NOMO-1 treated with DMSO at 0.1 percent for 48 hours (cell line): ENCODE measurements around the gene SDC1.

Experiments
- DNase-seq: peaks from one replicate; lab custom pipeline; 2025; ENCODE audit not compliant: unreplicated experiment; lab: John Stamatoyannopoulos, UW

Gene SDC1

DNA sequence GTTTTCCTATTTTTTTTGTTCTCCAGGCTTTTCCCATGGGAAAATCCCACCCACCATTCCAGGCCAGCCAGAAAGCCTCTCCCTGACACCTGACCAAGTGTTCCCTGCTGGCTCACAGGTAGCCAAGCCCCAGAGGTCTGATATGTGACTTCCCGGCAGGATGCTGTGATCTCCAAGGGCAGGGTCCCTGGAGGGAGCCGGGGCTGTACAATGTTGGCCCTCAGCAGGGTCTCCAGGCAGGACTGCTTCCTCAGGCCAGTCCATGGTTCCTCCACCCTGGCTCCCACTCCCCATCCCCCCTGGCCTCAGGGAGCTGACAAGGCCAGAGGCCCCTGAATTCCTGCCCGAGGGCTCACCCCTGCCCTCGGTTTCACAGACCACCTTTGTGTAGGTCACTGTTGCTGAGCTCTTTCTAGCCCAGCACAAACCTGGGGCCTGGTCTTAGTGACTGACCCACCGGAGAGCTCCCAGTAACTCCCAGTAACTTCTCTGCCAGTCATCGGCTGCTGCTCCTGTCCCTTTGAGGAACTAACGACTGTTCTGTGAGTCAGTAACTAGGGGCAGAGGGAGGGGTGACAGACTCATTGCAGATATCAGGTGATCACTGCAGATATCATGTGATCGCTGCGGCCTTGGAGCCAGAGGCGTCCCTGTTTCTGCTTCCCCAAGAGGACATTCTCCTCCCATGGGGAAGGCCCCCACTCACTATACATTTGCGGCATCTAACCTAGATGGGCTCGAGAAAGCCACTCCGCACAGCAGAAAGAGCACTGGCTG, 38.7 kb downstream of the SDC1 start:
- peak; percentile 93 for DNase-seq

DNA sequence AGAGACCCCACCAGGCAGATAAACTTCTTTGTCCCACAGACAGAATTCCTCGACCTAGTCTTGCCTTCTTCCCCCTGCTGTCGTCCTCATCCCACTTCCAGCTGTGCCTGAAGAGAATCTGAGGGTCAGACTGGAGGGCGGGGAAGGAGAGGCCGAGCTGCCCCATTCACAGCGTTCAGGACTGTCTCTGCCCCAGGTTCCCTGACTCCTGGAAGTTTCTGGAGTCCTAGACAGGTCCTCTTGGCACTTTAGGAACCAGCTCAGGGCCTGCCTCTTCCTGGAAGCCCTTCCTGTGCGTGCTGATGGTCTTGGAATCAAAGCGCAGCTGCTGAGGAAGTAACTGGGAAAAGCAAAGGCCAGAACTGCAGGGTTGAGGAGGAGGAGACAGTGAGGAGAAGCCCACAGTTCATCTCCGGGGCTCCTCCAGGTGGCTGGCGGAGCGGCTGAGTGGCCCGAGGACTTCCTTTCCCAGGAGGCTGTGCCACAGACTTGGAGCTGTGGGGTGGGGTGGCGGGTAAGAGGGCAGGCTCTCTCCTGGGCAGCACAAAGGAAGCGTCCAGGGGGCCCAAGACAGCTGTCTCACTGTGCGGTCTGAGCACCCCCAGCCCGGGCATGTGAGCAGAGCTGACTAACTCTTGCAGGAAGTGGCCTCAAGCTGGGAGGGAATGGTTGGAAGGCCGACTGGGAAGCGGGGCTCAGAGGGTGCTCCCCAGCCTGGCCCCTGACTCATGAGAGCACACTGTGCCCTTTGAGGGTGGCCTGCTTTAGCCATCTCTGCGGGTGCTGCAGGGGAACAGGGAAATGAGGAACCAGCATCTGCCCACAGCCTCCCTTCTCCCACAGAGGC, 39.5 kb downstream of the SDC1 start:
- no peak for DNase-seq

DNA sequence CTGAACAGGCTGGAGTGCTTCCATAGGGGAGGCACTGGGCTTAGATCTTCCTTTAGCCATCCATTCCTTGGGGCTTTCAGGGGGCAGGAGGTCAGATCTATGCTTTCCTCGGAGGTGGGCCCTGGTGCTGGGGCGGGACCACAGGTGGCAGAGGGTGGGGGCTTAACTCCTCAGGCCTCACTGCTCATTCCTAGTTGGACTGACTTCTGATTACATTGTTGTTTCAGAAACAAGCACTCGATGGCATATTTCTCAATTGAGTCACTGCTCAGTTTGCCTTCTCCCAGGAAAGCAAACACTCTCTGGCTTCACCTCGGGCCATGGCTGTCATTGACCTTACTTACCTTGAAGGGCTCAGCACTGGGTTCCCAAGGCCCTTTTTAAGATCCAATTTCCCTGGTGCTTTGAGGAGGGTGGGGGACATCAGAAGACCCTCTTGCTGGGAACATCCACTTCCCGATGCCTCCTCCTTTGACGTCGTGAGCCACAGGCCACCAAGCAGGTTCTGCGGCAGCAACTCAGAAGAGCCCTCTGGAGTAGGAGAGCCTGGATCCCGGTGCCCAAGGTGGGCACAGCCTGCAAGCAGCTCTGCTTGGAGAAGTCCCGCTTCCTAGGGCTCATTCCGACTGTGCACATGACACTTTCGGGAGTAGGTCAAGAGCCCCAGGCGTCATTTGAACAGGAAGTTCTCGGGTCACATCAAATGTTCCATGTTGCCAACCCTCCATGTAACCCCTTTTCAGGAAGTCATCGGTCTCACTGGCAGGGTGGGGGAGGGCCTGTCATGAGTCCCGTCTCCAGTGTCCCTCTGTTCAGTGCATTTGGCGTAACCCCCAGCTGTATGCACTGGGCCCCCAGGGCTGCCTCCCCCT, 40.6 kb downstream of the SDC1 start:
- no peak for DNase-seq

DNA sequence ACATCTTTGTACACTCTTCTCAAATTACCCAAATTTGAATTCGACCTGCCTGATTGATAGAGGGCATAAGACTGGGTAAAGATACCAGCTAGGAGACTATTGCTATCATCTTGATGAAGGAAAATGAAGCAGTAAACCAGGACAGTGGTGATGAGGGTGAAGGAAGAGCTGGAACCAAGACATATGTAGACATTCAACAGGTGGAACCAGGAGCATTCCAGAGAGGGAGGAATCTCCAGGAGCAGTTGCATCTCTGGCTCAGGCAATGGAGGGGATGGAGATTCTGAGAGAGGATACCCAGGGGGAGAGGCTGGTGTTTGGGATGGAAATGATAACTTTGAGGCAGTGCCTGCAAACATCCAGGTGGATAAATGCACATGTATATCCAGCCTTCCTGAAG, 41.6 kb downstream of the SDC1 start:
- DNase-seq, result no peak

DNA sequence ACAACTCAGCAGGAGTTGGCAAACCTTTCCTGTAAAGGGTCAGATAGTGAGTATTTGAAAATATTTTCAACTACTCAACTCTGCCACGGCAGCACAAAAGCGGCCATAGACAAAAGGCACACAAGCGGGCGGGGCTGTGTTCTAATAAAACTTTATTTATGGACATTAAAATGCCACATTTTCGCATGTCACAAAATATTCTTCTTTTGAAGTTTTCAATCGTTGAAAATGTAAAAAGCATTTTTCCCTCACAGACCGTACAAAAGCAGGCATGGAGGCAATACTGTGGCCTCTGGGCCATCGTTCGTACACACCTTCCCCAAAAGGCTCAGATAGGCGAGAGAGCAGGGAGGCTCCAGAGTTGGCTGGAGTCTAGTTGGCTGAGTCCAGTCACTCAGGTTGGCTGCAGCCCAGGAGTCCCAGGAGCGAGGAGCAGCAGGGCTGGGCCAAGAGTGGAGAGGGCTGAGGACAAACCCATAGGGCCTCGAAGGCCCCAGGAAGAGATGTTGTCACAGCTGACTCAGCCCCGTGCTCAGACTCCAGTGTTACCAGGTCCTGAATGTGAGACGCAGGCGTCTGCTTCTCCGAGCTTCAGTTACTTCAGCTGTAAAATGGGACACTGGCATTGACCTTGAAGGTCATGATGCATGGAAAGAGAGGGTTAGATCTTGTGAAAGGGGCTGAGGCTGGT, 42.5 kb downstream of the SDC1 start:
- no peak for DNase-seq

DNA sequence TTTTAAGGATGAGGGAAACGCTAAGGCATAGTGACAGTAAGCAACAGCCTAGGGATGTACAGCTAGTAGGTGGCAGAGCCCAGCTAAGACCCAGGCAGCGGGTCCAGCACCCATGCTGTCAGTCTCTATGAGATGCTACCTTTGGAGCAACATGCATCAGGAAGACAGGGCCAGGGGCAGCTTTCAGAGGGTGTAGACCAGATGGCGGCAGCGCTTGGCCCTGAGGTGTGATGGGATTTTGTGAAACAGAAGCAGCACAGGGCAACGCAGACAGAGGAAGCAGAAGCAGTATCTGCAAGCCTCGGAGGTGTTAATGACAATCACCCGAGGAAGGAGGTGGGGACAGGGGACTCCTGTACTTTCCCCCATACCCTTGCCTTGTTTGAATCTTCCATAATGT, 43.2 kb downstream of the SDC1 start:
- no peak for DNase-seq

DNA sequence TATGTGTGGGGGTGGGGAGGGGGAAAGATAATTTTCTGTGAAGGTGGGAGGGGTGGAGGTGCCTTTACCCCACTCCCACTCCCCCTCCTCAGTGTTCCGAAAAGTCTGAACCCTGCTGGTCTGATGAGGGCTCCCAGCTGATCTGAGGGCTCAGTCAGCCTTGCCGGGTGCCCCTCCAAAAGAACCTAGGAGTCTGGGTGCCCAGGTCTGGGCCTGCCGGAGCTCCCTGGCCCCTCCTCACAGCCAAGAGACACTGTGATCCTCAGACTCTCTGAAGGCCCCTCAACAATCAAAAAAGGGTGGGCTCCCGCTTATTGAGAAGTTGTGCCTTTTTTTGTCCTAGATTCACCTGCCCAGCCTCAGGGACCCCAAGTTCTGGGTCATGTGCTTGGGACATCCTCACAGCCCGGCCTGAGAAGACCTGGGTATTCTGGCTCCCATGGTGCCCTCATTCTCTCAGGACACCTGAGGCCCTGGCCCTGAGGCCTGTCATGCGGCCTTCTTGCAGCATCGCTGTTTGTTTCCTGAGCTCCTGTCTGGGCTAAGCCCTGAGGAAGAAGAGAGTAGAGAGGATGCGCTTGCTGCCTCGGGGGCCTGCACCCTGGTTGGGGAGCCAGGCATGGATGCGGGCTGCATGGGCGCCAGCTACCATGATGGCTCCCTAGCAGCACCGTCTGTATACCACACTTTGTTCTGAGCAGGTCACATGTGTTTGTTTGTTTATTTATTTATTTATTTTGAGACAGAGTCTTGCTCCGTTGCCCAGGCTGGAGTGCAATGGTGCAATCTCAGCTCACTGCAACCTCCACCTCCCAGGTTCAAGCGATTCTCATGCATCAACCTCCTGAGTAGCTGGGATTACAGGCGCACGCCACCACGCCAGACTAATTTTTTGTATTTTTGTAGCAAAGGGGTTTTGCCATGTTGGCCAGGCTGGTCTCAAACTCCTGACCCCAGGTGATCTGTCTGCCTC, 44.0 kb downstream of the SDC1 start:
- DNase-seq, result no peak

DNA sequence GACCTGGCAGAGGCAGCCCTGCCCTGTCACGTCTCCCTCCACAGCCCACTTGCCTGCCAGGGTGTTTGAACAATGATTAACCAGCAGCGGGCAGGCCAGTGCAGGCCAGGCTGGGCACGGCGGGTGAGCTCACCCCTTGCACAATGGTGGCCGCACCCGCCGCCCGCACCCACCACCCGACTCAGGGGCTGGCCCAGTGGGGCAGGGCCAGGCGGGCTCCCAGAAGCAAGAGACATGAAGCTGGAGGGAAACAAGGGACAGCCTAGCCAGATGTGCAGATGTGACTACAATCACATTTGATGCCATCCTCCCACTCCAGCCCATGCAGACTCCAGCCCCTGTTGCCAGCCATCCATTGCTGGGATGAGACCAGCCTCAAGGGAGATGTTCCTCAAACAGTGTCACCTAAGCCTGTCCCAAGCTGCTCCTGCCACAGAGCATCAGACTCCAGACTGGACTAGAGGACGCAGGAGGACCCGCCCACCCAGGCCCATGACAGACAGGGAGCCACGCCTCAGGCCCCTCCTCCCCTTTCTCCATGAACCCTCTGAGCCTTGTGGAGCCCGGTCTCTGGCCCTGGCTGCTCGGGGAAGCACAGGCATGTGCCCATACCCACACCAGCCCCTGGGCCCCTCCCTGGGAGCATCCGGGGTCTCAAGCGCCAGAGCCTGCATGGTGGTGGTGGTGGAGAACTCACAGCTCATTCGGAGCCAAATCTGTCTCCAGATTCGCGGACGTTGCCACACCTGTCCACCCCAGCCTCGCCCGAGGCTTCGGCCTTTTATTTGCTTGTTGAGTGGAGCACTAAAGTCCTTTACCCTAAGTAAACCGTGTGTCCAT, 45.0 kb downstream of the SDC1 start:
- no peak for DNase-seq

DNA sequence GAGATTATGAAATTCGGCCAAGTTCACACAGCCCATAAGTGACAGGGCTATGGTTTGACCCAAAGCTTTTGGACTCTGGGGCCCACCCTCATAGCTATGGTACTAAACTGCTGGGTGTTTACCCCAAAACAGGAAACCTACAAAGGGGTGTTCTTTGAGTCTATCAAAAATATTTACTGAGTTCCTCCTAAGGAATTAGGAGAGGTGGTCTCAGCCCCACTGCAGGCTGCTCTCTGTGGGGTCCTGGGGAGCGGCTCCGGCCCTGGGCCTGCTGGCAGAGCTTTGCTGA, 45.5 kb downstream of the SDC1 start:
- no peak for DNase-seq

DNA sequence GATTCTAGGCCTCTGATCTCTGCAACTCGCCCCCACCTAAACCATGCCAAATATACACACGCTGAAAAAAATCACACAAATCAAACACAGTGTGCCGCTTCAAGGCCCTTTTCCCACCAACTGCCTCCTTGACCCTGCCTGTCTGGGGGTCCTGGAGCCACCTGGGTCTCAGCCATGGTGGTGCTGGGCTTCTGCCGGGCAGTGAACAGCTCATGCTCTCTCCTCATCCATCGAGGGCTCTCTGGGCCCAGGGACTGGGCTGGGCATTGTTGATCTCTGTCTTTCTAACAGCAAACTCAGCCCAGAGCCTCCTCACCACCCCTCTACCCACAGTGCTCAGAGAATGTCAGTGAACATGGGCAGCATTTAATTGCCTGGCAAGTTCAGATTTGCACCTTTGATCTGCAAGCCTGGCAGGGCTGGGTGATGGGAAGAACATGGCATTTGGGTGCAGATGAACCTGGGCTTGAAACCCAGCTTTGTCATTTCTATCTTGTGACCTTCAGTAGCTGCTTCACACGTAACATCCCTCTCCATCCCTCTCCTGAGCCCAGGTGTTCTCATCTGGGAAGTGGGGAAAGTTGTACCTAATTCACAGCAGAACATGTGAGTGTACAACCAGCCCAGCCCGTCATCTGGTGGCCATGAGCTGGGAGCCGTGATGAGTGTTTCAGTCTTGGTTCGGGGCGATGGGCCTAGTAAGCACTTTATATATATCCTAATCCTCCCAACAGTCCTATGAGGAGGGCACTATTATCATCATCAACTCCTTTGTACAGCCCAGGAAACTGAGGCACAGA, 46.1 kb downstream of the SDC1 start:
- DNase-seq, result no peak

DNA sequence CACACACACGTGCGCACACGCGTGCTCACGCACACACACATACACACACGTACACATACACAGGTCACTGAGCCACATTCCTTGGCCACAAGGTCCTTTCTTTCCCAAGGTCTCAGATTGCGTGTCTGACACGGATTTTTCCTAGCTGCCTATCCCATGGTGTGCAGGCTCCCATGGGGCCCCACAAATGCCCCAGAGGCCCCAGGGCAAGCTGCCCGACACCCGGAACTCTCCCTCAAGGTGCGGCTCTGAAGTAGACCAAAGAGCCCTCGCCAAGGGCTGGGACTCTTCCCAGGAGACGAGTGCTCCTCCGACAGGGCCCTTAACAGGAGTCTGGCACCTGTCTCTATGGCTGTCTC, 46.7 kb downstream of the SDC1 start:
- DNase-seq, result no peak

DNA sequence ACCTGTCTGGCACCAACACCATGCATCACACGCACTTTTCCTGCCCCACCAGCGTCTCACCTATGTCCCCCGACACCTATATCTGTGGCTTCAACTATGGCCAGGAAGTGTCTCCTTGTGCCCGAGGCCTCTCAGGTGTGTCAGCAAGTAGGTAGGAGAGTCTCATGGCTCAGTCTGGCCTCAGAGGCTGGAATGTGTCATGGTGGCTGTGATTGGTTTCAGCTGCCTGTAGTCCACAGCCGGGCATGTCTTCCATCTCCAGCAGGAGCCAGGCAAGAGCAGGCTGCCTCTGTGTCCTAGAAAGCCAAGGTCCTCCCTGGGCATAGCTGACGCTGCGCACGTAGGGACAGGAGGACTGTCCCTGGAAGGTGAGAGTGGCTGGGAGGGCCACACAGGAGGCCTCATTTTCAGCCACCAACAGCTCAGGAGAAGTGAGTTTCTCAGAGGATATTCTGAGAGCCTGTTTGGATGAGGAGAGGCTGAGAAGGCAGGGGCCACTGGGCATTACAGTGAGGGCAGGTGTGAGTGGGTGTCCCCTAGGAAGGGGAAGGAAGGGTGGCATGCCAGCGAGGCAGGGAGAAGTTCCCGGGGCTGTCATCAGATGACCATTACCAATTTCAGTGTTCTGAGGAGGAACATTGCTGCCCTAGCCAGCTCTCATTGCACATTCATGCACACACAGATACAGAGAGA, 47.2 kb downstream of the SDC1 start:
- no peak for DNase-seq

DNA sequence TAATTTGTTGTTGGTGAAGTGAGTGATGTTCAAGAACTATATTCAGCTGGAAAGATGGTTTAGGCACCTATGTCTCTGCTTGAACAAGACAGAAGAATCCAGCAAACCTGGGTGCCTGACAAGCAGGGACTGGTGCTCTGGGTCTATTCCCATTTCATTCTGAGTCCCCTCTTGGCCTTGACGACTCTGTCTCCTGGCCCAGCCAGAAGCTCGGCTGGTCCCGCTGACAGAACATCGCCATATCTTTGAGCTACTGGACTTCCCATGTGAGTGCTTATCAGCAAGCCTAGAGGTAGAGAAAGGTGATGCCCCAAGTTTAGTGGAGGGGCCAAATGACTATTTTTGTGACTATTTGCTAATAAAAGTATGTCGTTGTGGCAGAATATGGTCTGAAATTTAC, 48.2 kb downstream of the SDC1 start:
- no peak for DNase-seq

DNA sequence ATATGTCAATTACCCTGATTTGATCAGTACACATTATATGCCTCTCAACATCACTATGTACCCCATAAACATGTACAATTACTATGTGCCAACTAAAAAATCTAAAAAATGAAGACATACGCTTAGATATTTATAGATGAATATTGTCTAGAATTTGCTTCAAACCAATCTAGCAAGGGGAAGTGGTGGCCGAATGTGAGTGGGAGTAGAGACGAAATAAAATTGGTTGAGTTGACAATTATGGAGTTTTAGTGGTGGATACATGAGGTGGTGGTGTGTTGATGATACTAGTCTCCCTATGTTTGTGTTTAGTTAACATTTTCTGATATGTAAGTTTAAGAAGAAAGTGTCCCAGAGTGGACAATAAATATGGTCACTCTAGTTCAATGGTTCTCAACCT, 49.0 kb downstream of the SDC1 start:
- DNase-seq, result no peak

DNA sequence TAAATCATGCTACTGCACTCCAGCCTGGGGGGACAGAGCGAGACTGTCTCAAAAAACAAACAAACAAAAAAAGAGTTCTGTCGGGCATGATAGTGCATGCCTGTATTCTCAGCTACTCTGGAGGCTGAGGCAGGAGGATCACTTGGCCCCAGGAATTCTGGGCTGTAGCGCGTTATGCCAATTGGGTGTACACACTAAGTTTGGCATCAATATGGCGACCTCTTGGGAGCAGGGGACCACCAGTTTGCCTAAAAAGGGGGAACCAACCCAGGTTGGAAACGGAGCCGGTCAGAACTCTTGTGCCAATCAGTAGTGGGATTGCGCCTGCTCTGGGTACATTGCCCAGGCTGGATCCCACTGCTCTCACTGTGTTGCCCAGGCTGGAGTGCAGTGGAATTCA, 49.7 kb downstream of the SDC1 start:
- DNase-seq, result no peak

DNA sequence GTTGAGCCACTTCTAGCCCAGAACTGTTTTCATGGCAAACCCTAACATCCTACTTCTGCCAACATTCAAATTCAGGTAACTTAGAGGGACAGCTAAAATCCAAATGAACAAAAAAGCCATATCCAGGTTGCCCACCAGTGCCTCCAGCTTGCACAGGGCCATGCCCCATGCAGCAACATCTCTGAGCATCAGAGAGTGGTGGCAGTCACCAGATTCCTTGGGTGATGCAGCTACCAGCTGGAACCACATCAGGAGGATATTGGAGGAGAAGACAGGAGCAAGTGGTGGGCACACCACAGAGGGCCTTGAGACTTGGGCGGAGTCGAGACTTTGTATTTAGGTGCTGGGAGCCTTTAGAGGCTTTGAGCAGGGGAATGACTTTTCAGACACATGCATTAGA, 50.5 kb downstream of the SDC1 start:
- DNase-seq, result no peak

DNA sequence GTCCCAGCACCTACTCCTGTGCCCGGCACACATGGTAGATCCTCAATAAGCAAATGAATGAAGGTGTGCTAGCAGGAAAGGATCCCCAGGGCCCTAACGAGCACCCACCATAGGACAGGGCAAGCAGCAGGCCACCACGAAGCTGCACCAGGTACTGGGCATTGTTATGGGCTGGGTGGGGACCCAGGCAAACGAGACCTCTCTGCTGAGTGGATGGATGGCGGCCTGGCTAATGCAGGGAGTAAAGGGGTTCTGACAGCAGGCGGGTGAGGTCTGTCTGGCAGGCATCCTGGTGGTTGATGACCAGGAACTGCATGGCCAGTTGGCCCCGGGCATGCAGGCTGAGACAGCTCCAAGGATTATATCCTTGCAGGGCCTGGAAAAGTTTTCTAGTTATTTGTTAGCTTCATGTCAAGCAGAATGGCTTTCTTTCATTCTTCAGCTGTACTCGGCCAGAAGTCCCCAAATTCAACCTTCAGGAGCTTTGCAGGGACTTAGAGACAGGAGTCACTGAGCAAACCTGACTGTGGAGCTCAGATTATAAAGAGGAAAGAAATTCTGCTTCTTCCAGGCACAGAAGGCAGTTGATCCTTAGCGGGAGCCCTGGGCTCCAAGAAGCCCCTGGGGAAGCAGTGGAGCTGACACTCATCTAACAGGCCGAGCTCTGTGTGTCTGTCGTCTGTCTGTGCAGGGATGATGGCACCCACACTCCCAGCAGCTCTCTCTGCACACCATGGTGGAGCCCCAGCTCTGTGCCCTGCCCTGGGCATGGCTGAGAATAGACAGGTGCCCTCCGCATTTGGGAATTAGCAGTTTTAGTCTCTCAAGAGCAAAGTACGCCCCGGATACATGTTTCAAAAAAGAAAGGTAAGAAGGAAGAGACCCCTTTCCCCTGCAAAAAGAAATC, 51.2 kb downstream of the SDC1 start:
- no peak for DNase-seq
